ENCODE measurements around the gene SLC5A7. TPM values are rescaled to one million over a fixed set of nuclear protein-coding genes. Genes with fewer than 3 reads are reported as not detected.

SLC5A7 gene
- total RNA-seq, 2 donors from 2014 or later, result not detected

GRCh38 chr2:108029496-108029895, 43.2 kb downstream of the SLC5A7 start:
- Mint-ChIP-seq H3K4me3 (no peak overlapping the region), H3K9me3 (peaks cover 5% of the 10 kb centered on the region), H3K27ac (no peak overlapping the region), H3K36me3 (ENCODE audit: low read depth) (no peaks in the 10 kb centered on the region), H3K27me3 (no peaks in the 10 kb centered on the region), H3K4me1 (no peaks in the 10 kb centered on the region)
- no peak for ATAC-seq (replicated peaks)

GRCh38 chr2:108029912-108030311, 43.6 kb downstream of the SLC5A7 start:
- no peak for ATAC-seq (replicated peaks)
- Mint-ChIP-seq H3K4me1 (no peaks in the 10 kb centered on the region), H3K36me3 (ENCODE audit: low read depth) (no peaks in the 10 kb centered on the region), H3K9me3 (peaks cover 5% of the 10 kb centered on the region), H3K27me3 (no peaks in the 10 kb centered on the region), H3K27ac (no peak overlapping the region), H3K4me3 (no peak overlapping the region)

- Mint-ChIP-seq H3K36me3 (ENCODE audit: low read depth) (no peaks in the 10 kb centered on the region), H3K27ac (no peak overlapping the region), H3K9me3 (peaks cover 5% of the 10 kb centered on the region), H3K4me1 (no peaks in the 10 kb centered on the region), H3K27me3 (no peaks in the 10 kb centered on the region), H3K4me3 (no peak overlapping the region)
- no peak for ATAC-seq (replicated peaks)
Observed at GRCh38 chr2:108031471-108031941, 45.2 kb downstream of the SLC5A7 start.

DNA sequence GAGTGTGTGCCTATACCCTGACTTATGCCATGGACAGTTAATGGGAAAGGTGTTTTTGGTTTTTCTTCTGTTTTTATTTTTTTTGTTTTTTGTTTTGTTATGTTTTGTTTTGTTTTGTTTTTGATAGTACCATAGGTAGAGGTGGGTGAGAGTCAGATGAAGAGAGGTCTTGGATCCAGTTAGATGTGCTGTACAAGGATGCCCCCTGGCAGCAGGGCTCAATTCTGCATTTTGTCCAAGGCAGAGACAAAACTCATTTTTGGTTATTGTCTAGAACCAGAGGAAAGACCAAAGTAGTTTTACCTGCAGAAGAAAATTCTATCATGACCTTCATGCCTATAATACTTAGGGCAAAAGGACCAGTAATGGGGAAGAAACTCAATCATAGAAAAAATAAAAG, 48.5 kb downstream of the SLC5A7 start:
- no peaks in the 10 kb centered on the region for H3K4me1 Mint-ChIP-seq
- H3K36me3 Mint-ChIP-seq (ENCODE audit: low read depth), result no peaks in the 10 kb centered on the region
- no peak for ATAC-seq (replicated peaks)
- H3K9me3 Mint-ChIP-seq, result peaks cover 16% of the 10 kb centered on the region
- no peak overlapping the region for H3K27ac Mint-ChIP-seq
- no peak overlapping the region for H3K4me3 Mint-ChIP-seq
- H3K27me3 Mint-ChIP-seq, result peaks cover 10% of the 10 kb centered on the region

GRCh38 chr2:108048752-108049151, 62.4 kb downstream of the SLC5A7 start:
- H3K9me3 Mint-ChIP-seq, result peaks cover 6% of the 10 kb centered on the region
- H3K4me3 Mint-ChIP-seq, result no peak overlapping the region
- ATAC-seq (replicated peaks), result no peak
- H3K27ac Mint-ChIP-seq, result no peak overlapping the region
- no peaks in the 10 kb centered on the region for H3K36me3 Mint-ChIP-seq (ENCODE audit: low read depth)
- H3K27me3 Mint-ChIP-seq, result no peaks in the 10 kb centered on the region
- H3K4me1 Mint-ChIP-seq, result no peaks in the 10 kb centered on the region

- Mint-ChIP-seq H3K27me3 (peaks cover 3% of the 10 kb centered on the region), H3K4me1 (no peaks in the 10 kb centered on the region), H3K4me3 (no peak overlapping the region), H3K36me3 (ENCODE audit: low read depth) (no peaks in the 10 kb centered on the region), H3K9me3 (no peaks in the 10 kb centered on the region), H3K27ac (no peak overlapping the region)
- no peak for ATAC-seq (replicated peaks)
Observed at GRCh38 chr2:108058576-108059137, 72.3 kb downstream of the SLC5A7 start.

- no peak for ATAC-seq (replicated peaks)
Observed at GRCh38 chr2:108061439-108062042, 75.2 kb downstream of the SLC5A7 start.

More at GRCh38 chr2:108061439-108062042, 75.2 kb downstream of the SLC5A7 start:
- no peak overlapping the region for H3K4me3 Mint-ChIP-seq
- no peak overlapping the region for H3K27ac Mint-ChIP-seq
- no peaks in the 10 kb centered on the region for H3K4me1 Mint-ChIP-seq
- H3K36me3 Mint-ChIP-seq (ENCODE audit: low read depth), result no peaks in the 10 kb centered on the region
- H3K27me3 Mint-ChIP-seq, result peaks cover 3% of the 10 kb centered on the region
- no peaks in the 10 kb centered on the region for H3K9me3 Mint-ChIP-seq

Other genes with a start within 250 kb of the SLC5A7 start
- gene RGPD4, start 159.6 kb upstream of the SLC5A7 start, total RNA-seq, result not detected